HCT116 (cell line): Measurements from ENCODE around the gene GOLIM4.

Experiments
- ATF3 ChIP-seq: IDR thresholded peaks from 2 replicates; pipeline ENCODE4 v1.6.1; 2012
- CEBPB ChIP-seq: IDR thresholded peaks from 2 replicates; pipeline ENCODE4 v1.6.1; 2012; ENCODE audit warnings: low read depth
- CTCF ChIP-seq, 3 experiments: fragments of 200-600 bp in 1 of 3; sonication (generic) in 1 of 3; IDR thresholded peaks in 2 of 3; conservative IDR thresholded peaks in 1 of 3; 2 replicates each; pipeline ENCODE4 v1.5.1; 2012 to 2017; ENCODE audit warnings: low read depth in 2 of 3, low read length in 2 of 3, antibody characterized with exemption in 1 of 3, borderline replicate concordance in 1 of 3, control low read depth in 1 of 3, mild to moderate bottlenecking in 1 of 3, mixed read lengths in 1 of 3, mixed run types in 1 of 3, moderate library complexity in 1 of 3; ENCODE audit not compliant: insufficient read depth in 1 of 3
- EZH2 ChIP-seq: fragments of 200-600 bp; sonication (generic); IDR thresholded peaks from 2 replicates; pipeline ENCODE4 v1.6.1; 2017; ENCODE audit warnings: antibody characterized with exemption, mixed run types
- EZH2phosphoT487 ChIP-seq: fragments of 200-600 bp; IDR thresholded peaks from 2 replicates; pipeline ENCODE4 v1.6.1; 2018; ENCODE audit warnings: antibody characterized with exemption, borderline replicate concordance
- JUND ChIP-seq: IDR thresholded peaks from 2 replicates; pipeline ENCODE4 v1.6.1; 2012
- POLR2A ChIP-seq: IDR thresholded peaks from 2 replicates; pipeline ENCODE4 v1.7.0; 2011; ENCODE audit warnings: borderline replicate concordance; ENCODE audit not compliant: insufficient read depth, insufficient read length; ENCODE audit errors: extremely low read depth
- POLR2AphosphoS5 ChIP-seq: IDR thresholded peaks from 2 replicates; pipeline ENCODE4 v1.6.1; 2011; ENCODE audit warnings: mild to moderate bottlenecking, low read depth, low read length, moderate library complexity
- RAD21 ChIP-seq: IDR thresholded peaks from 2 replicates; pipeline ENCODE4 v1.6.1; 2012; ENCODE audit warnings: low read depth, mild to moderate bottlenecking
- SP1 ChIP-seq: IDR thresholded peaks from 2 replicates; pipeline ENCODE4 v1.6.1; 2012; ENCODE audit warnings: low read depth
- SRF ChIP-seq: IDR thresholded peaks from 2 replicates; pipeline ENCODE4 v1.6.1; 2012; ENCODE audit warnings: low read depth
- YY1 ChIP-seq: IDR thresholded peaks from 2 replicates; pipeline ENCODE4 v1.6.1; 2011; ENCODE audit warnings: low read length, low read depth, moderate library complexity, mild to moderate bottlenecking; ENCODE audit not compliant: insufficient replicate concordance; ENCODE audit errors: extremely low read depth
- ZBTB33 ChIP-seq: IDR thresholded peaks from 2 replicates; pipeline ENCODE4 v1.6.1; 2011; ENCODE audit warnings: mild to moderate bottlenecking, low read length, moderate library complexity; ENCODE audit not compliant: insufficient replicate concordance; ENCODE audit errors: extremely low read depth
- ZNF274 ChIP-seq: fragments of 200-500 bp; sonication (Bioruptor generic); IDR thresholded peaks from 2 replicates; pipeline ENCODE4 v1.6.1; 2014; ENCODE audit warnings: mild to moderate bottlenecking, low read depth, low read length, inconsistent platforms

- TF ChIP-seq CTCF (IDR thresholded peaks at IDR 0.05 in 2 of 3, conservative IDR thresholded peaks at IDR 0.05 in 1 of 3; ENCODE audit: borderline replicate concordance in 1 of 3, insufficient read depth in 1 of 3, low read depth in 2 of 3, low read length in 2 of 3) (no peak), POLR2AphosphoS5 (no peak), SP1 (no peak), ZBTB33 (no peak), EZH2 (no peak), EZH2phosphoT487 (no peak), POLR2A (no peak), SRF (no peak), YY1 (no peak), JUND (no peak), CEBPB (no peak), ATF3 (no peak), ZNF274 (no peak), RAD21 (no peak)
These were observed 39.2 kb upstream of the GOLIM4 start for GRCh38 chr3:168134931-168135330.
